Measurements from ENCODE around the gene ARHGAP28. TPM values are rescaled to one million over a fixed set of nuclear protein-coding genes. Genes with fewer than 3 reads are reported as not detected.

The ARHGAP28 gene
- total RNA-seq, 2 donors from 2014 or later: 110 to 133 TPM

DNA sequence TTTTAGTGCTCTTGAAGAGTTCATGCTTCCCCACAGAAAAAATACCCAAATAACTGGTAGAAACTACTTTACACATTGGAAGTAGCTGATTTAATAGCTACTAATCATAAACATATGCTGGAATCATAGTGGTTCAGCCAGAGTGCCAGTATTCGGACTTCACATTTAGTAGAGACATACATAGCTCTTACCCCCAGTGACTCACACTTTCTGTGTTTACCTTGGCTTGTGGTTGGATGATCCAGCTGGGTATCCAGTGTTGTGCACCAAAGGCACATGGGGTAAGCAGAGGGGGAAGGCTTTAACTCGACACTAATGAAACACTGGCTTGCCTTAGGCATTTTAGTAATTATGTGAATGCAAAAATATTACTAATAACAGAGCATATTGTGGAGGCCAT lies 18.1 kb downstream of the ARHGAP28 start:
- Histone ChIP-seq H3K36me3 (ENCODE audit: control insufficient read depth, insufficient read depth, low read length) (peaks cover 46% of the 10 kb centered on the region), H3K9me3 (ENCODE audit: control insufficient read depth, low read length) (peaks cover 27% of the 10 kb centered on the region), H3K4me3 (ENCODE audit: low read length) (no peak overlapping the region), H3K27me3 (ENCODE audit: control insufficient read depth, insufficient read depth, low read length, poor library complexity, severe bottlenecking) (no peaks in the 10 kb centered on the region), H3K27ac (ENCODE audit: low read depth, low read length) (no peak overlapping the region), H3K9ac (ENCODE audit: extremely low read depth, low read length, poor library complexity, severe bottlenecking) (no peak overlapping the region), H3K4me1 (ENCODE audit: control insufficient read depth, insufficient read depth, low read length) (peaks cover 16% of the 10 kb centered on the region)
- TF ChIP-seq, protein P1, sequence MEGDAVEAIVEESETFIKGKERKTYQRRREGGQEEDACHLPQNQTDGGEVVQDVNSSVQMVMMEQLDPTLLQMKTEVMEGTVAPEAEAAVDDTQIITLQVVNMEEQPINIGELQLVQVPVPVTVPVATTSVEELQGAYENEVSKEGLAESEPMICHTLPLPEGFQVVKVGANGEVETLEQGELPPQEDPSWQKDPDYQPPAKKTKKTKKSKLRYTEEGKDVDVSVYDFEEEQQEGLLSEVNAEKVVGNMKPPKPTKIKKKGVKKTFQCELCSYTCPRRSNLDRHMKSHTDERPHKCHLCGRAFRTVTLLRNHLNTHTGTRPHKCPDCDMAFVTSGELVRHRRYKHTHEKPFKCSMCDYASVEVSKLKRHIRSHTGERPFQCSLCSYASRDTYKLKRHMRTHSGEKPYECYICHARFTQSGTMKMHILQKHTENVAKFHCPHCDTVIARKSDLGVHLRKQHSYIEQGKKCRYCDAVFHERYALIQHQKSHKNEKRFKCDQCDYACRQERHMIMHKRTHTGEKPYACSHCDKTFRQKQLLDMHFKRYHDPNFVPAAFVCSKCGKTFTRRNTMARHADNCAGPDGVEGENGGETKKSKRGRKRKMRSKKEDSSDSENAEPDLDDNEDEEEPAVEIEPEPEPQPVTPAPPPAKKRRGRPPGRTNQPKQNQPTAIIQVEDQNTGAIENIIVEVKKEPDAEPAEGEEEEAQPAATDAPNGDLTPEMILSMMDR (conservative IDR thresholded peaks at IDR 0.05): no peak
- Mint-ChIP-seq H3K4me1 (peaks cover 26% of the 10 kb centered on the region), H3K27ac (no peak overlapping the region), H3K4me3 (no peak overlapping the region), H3K27me3 (ENCODE audit: insufficient read depth) (no peaks in the 10 kb centered on the region), H3K36me3 (ENCODE audit: low read depth) (peaks cover 40% of the 10 kb centered on the region), H3K9me3 (peaks cover 16% of the 10 kb centered on the region)
- 89 to 100% methylated on average over 1 to 2 of the region's 2 CpGs for WGBS, 2 experiments (ENCODE audit: insufficient coverage in 1 of 2, insufficient read length in 1 of 2)
- DNase-seq: no peak

DNA sequence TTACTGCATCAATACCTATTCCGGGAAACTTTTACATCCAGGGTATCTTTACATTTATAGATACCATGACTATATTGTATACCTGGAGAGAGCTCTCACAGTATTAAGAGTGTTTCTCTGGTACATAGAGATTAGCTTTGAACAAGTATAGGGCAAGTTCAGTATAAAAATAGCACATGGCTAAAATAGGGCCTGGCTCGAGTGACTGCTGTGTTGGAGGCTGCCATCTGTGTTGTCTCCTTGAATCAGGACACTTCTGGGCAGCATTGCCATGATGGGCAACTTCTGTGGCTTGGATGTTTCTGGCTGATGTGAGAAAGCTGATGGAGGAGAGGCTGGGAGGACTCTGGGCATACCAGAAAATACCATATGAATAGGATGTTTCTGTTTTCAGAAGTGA lies 18.7 kb downstream of the ARHGAP28 start:
- Histone ChIP-seq H3K4me3 (ENCODE audit: low read length) (no peak overlapping the region), H3K36me3 (ENCODE audit: control insufficient read depth, insufficient read depth, low read length) (peaks cover 46% of the 10 kb centered on the region), H3K27ac (ENCODE audit: low read depth, low read length) (no peak overlapping the region), H3K9me3 (ENCODE audit: control insufficient read depth, low read length) (peaks cover 27% of the 10 kb centered on the region), H3K27me3 (ENCODE audit: control insufficient read depth, insufficient read depth, low read length, poor library complexity, severe bottlenecking) (no peaks in the 10 kb centered on the region), H3K4me1 (ENCODE audit: control insufficient read depth, insufficient read depth, low read length) (peaks cover 13% of the 10 kb centered on the region), H3K9ac (ENCODE audit: extremely low read depth, low read length, poor library complexity, severe bottlenecking) (no peak overlapping the region)
- no peak overlapping the region for H3K4me3 Mint-ChIP-seq
- H3K27me3 Mint-ChIP-seq (ENCODE audit: insufficient read depth): no peaks in the 10 kb centered on the region
- TF ChIP-seq, protein P1 (conservative IDR thresholded peaks at IDR 0.05): no peak
- peaks cover 16% of the 10 kb centered on the region for H3K9me3 Mint-ChIP-seq
- no peak overlapping the region for H3K27ac Mint-ChIP-seq
- 98% methylated on average over 2 of the region's 2 CpGs; no CpG with 5 or more reads in 1 of the 2 experiments for WGBS, 2 experiments (ENCODE audit: insufficient coverage in 1 of 2, insufficient read length in 1 of 2)
- DNase-seq: no peak
- H3K4me1 Mint-ChIP-seq: peaks cover 27% of the 10 kb centered on the region
- H3K36me3 Mint-ChIP-seq (ENCODE audit: low read depth): peaks cover 40% of the 10 kb centered on the region

DNA sequence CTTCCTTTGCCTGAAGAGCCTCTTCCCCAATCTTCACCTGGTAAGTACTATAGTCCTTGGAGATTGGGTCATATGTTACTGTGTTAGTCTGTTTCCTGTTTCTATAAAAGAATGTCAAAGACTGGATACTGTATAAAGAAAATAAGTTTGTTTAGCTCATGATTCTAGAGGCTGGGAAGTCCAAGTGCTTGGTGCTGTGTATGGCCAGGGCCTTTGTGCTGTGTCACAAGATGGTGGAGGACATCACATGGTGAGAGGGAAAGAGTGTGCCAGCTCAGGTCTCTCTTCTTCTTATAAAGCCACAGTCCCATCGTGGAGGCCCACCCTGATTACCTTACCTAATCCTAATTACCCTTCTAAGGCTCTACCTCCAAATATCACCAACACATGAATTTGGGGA lies 20.9 kb downstream of the ARHGAP28 start:
- Histone ChIP-seq H3K4me1 (ENCODE audit: control insufficient read depth, insufficient read depth, low read length) (peaks cover 11% of the 10 kb centered on the region), H3K9me3 (ENCODE audit: control insufficient read depth, low read length) (peaks cover 27% of the 10 kb centered on the region), H3K27ac (ENCODE audit: low read depth, low read length) (no peak overlapping the region), H3K36me3 (ENCODE audit: control insufficient read depth, insufficient read depth, low read length) (peaks cover 41% of the 10 kb centered on the region), H3K4me3 (ENCODE audit: low read length) (peak overlapping the region; percentile 29), H3K27me3 (ENCODE audit: control insufficient read depth, insufficient read depth, low read length, poor library complexity, severe bottlenecking) (no peaks in the 10 kb centered on the region), H3K9ac (ENCODE audit: extremely low read depth, low read length, poor library complexity, severe bottlenecking) (no peak overlapping the region)
- DNase-seq: no peak
- peaks cover 16% of the 10 kb centered on the region for H3K9me3 Mint-ChIP-seq
- H3K27ac Mint-ChIP-seq: peak overlapping the region; percentile 91
- TF ChIP-seq, protein P1 (conservative IDR thresholded peaks at IDR 0.05): no peak
- H3K4me1 Mint-ChIP-seq: peaks cover 20% of the 10 kb centered on the region
- peaks cover 47% of the 10 kb centered on the region for H3K36me3 Mint-ChIP-seq (ENCODE audit: low read depth)
- WGBS, 2 experiments (ENCODE audit: insufficient coverage in 1 of 2, insufficient read length in 1 of 2): 92% methylated on average over 1 of the region's 1 CpG; no CpG with 5 or more reads in 1 of the 2 experiments
- H3K4me3 Mint-ChIP-seq: no peak overlapping the region
- no peaks in the 10 kb centered on the region for H3K27me3 Mint-ChIP-seq (ENCODE audit: insufficient read depth)
